ENCODE measurements around the gene SMPD3.

DNA sequence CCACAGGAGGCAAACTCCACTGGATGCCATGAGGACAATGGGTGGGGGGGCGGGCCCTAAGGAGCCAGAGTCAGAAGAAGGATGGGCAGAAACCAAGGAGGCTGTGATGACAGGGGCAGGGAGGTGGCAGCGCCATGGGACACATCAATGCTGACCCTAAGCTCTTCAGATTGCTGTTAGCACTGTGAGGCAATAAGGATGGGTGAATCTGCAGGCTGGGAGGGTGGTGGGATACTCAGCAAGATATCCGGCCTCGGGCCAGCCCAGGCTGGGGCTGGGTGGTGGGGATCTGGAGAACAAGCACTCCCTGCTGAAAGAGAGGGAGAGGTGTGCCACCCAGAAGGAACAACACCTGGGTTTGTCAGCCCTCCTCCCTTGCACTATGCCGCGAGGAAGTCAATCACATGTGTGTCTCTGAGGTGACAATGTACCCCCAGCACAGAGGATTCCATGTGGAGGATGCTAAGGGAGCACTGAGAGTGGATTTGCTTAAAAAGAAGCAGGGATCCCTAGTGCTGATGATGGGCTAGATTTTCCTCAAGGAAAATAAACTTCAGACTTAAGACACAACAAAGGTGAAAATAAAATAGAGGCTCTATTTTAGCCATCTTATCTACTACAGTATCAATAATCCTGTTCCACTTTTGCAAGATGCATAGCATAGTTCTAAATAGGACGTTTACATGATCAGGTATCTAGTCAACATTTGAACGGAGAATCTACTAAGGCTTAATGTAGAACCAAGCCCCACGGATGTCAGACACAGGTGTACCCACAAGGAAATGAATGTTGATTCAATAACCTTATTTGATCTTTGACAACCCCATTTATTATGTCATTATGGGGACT lies 22.6 kb downstream of the SMPD3 start:
- TF ChIP-seq, protein P1, sequence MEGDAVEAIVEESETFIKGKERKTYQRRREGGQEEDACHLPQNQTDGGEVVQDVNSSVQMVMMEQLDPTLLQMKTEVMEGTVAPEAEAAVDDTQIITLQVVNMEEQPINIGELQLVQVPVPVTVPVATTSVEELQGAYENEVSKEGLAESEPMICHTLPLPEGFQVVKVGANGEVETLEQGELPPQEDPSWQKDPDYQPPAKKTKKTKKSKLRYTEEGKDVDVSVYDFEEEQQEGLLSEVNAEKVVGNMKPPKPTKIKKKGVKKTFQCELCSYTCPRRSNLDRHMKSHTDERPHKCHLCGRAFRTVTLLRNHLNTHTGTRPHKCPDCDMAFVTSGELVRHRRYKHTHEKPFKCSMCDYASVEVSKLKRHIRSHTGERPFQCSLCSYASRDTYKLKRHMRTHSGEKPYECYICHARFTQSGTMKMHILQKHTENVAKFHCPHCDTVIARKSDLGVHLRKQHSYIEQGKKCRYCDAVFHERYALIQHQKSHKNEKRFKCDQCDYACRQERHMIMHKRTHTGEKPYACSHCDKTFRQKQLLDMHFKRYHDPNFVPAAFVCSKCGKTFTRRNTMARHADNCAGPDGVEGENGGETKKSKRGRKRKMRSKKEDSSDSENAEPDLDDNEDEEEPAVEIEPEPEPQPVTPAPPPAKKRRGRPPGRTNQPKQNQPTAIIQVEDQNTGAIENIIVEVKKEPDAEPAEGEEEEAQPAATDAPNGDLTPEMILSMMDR (IDR thresholded peaks at IDR 0.05) = no peak
- TF ChIP-seq POLR2AphosphoS5 (IDR thresholded peaks at IDR 0.05; ENCODE audit: low read depth, low read length) = no peak
- TF ChIP-seq, protein P2, sequence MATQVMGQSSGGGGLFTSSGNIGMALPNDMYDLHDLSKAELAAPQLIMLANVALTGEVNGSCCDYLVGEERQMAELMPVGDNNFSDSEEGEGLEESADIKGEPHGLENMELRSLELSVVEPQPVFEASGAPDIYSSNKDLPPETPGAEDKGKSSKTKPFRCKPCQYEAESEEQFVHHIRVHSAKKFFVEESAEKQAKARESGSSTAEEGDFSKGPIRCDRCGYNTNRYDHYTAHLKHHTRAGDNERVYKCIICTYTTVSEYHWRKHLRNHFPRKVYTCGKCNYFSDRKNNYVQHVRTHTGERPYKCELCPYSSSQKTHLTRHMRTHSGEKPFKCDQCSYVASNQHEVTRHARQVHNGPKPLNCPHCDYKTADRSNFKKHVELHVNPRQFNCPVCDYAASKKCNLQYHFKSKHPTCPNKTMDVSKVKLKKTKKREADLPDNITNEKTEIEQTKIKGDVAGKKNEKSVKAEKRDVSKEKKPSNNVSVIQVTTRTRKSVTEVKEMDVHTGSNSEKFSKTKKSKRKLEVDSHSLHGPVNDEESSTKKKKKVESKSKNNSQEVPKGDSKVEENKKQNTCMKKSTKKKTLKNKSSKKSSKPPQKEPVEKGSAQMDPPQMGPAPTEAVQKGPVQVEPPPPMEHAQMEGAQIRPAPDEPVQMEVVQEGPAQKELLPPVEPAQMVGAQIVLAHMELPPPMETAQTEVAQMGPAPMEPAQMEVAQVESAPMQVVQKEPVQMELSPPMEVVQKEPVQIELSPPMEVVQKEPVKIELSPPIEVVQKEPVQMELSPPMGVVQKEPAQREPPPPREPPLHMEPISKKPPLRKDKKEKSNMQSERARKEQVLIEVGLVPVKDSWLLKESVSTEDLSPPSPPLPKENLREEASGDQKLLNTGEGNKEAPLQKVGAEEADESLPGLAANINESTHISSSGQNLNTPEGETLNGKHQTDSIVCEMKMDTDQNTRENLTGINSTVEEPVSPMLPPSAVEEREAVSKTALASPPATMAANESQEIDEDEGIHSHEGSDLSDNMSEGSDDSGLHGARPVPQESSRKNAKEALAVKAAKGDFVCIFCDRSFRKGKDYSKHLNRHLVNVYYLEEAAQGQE (IDR thresholded peaks at IDR 0.05; ENCODE audit: insufficient read depth in 1 of 2, low read depth in 2 of 2, low read length in 1 of 2) = no peak
